Kidney capillary endothelial cell (primary cell): Measurements from ENCODE around the gene C11orf58.

Source experiments
- DNase-seq: peaks from one replicate; pipeline ENCODE4 v3.0.0-alpha.2; 2018; ENCODE audit warnings: low spot score

Gene C11orf58

GRCh38 chr11:16804104-16804947, 65.9 kb downstream of the C11orf58 start:
- no peak for DNase-seq

DNA sequence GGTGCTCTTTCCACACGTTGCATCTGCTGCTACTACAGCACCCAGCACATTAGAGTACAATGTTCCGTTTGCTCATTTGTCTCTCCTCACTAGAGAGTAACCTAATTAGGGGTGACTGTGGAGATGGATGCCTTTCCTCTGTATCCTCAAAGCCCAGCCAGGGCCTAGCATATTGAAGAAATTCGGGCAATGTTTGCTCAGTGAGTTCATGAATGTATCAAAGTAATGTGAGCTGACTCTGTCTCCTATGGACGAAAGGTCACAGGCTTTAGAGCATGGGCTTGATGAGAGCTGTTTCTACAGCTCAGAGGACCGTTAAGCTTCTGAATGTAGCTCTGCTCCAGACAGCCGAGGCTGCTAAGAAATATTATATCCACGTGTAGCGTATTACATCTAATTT, 67.5 kb downstream of the C11orf58 start:
- no peak for DNase-seq

GRCh38 chr11:16806791-16807190, 68.3 kb downstream of the C11orf58 start:
- no peak for DNase-seq

DNA sequence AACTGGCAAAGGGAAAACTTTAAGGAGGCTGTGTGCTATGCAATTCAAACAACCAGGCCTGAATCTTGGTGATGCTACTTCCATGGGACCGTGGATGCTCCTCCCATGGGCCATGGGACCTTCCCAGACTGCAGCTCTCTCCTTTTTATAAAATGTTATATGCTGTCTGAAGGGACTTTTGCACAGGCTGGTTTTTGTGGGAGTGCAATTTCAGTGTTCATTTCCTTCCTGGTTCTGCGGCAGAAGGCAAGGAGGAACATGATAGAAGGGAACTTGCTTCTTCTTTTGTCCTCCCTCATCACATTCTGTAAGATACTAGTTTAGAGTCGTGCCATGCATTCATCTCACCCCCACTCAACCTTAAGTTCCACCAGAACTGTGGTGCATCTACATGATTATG, 68.9 kb downstream of the C11orf58 start:
- no peak for DNase-seq
